Endothelial cell of umbilical vein (primary cell): ENCODE data around the gene MRPS27. TPM values are rescaled to one million over a fixed set of nuclear protein-coding genes. Genes with fewer than 3 reads are reported as not detected.

Experiments used
- BruUV-seq: library from RNA; stranded (reverse); fragments of 400-500 nt; replicated peaks from 2 replicates; lab custom pipeline; 2021; lab: Mats Ljungman, UMichigan
- CTCF ChIA-PET: fragments of 300-600, 350-600 bp; sonication (Branson Sonifier 250); formaldehyde crosslinking; loops from one replicate; lab custom pipeline; 2021; ENCODE audit warnings: antibody characterized with exemption, inconsistent platforms; lab: Charles Lee
- POLR2A ChIA-PET: fragments of 300-600, 350-600 bp; sonication (Branson Sonifier 250); formaldehyde crosslinking; loops from one replicate; lab custom pipeline; 2021; ENCODE audit warnings: antibody characterized with exemption, inconsistent platforms; lab: Charles Lee
- DNase-seq: peaks from one replicate; pipeline ENCODE4 v3.0.0-alpha.2; 2011; ENCODE audit warnings: low read depth, low spot score
- FAIRE-seq: peaks from 2 replicates; lab custom pipeline; 2011; peaks lifted over from hg19 to GRCh38; lab: Jason Lieb, UNC
- H2AFZ ChIP-seq: 2 replicates; pipeline ENCODE4 v1.6.0; 2012; ENCODE audit warnings: low read depth, low read length, control low read depth, inconsistent platforms
- H3K27ac ChIP-seq: 2 replicates; pipeline ENCODE4 v1.5.1; 2011; ENCODE audit warnings: low read depth, mild to moderate bottlenecking, control low read depth, low read length, moderate library complexity; ENCODE audit not compliant: insufficient read depth
- H3K27me3 ChIP-seq, 2 experiments: 2 replicates each; pipeline versions ENCODE4 v1.6.0 to v1.6.1; 2011; ENCODE audit warnings: low read length in 2 of 2, mixed read lengths in 1 of 2; ENCODE audit not compliant: control insufficient read depth in 2 of 2, insufficient read depth in 2 of 2
- H3K36me3 ChIP-seq, 2 experiments: 2 replicates in 1 of 2; 3 replicates in 1 of 2; pipeline ENCODE4 v1.5.1; 2011; ENCODE audit warnings: low read length in 2 of 2, mild to moderate bottlenecking in 1 of 2, moderate library complexity in 1 of 2; ENCODE audit not compliant: control insufficient read depth in 2 of 2, insufficient read depth in 2 of 2; ENCODE audit errors: extremely low read depth in 1 of 2
- H3K4me1 ChIP-seq: 3 replicates; pipeline ENCODE4 v1.5.1; 2011; ENCODE audit warnings: mild to moderate bottlenecking, low read length; ENCODE audit not compliant: control insufficient read depth, insufficient read depth; ENCODE audit errors: extremely low read depth
- H3K4me2 ChIP-seq: 2 replicates; pipeline ENCODE4 v1.6.1; 2011; ENCODE audit warnings: low read length, control low read depth, mixed read lengths; ENCODE audit not compliant: insufficient read depth
- H3K4me3 ChIP-seq, 3 experiments: fragments of 200-600 bp in 1 of 3; sonication (generic), shearing (Covaris generic) in 1 of 3; replicated peaks in 1 of 3; 2 replicates each; pipeline ENCODE4 v1.5.1; 2011 to 2016; ENCODE audit warnings: control low read depth in 3 of 3, low read length in 3 of 3, mild to moderate bottlenecking in 2 of 3, inconsistent platforms in 1 of 3, low read depth in 1 of 3, moderate library complexity in 1 of 3; ENCODE audit not compliant: insufficient read depth in 1 of 3
- H3K79me2 ChIP-seq: 2 replicates; pipeline ENCODE4 v1.6.0; 2012; ENCODE audit warnings: low read length, inconsistent platforms; ENCODE audit not compliant: control insufficient read depth, insufficient read depth
- H3K9ac ChIP-seq: replicated peaks from 2 replicates; pipeline ENCODE3; 2011; ENCODE audit warnings: low read length, control low read depth; ENCODE audit not compliant: insufficient read depth; ENCODE audit errors: extremely low read depth
- H3K9me1 ChIP-seq: replicated peaks from 3 replicates; pipeline ENCODE4 v1.6.0; 2011; ENCODE audit warnings: mild to moderate bottlenecking, low read length; ENCODE audit not compliant: control insufficient read depth, insufficient read depth; ENCODE audit errors: extremely low read depth
- H3K9me3 ChIP-seq: replicated peaks from 2 replicates; pipeline ENCODE4 v1.5.1; 2012; ENCODE audit warnings: low read length, inconsistent platforms; ENCODE audit not compliant: control insufficient read depth, insufficient read depth
- H4K20me1 ChIP-seq: replicated peaks from 2 replicates; pipeline ENCODE3; 2011; ENCODE audit warnings: mild to moderate bottlenecking, low read length; ENCODE audit not compliant: control insufficient read depth, insufficient read depth; ENCODE audit errors: extremely low read depth
- CTCF ChIP-seq, 2 donors: IDR thresholded peaks; 1 replicate in 1 of 2; 2 replicates in 1 of 2; pipeline ENCODE4 v1.5.1; 2011; ENCODE audit warnings: low read length in 2 of 2, mild to moderate bottlenecking in 2 of 2, moderate library complexity in 2 of 2, control low read depth in 1 of 2, inconsistent platforms in 1 of 2, low read depth in 1 of 2; ENCODE audit not compliant: insufficient read depth in 1 of 2; ENCODE audit errors: extremely low read depth in 1 of 2
- EZH2 ChIP-seq: IDR thresholded peaks from 2 replicates; pipeline ENCODE4 v1.6.1; 2012; ENCODE audit warnings: borderline replicate concordance, low read depth, mild to moderate bottlenecking, moderate library complexity, low read length, inconsistent platforms; ENCODE audit not compliant: severe bottlenecking
- FOS ChIP-seq: IDR thresholded peaks from 2 replicates; pipeline ENCODE4 v1.6.1; 2011; ENCODE audit warnings: mild to moderate bottlenecking, low read length, moderate library complexity, borderline replicate concordance; ENCODE audit not compliant: insufficient read depth
- GATA2 ChIP-seq: IDR thresholded peaks from 2 replicates; pipeline ENCODE4 v1.7.0; 2011; ENCODE audit warnings: low read depth, mild to moderate bottlenecking, moderate library complexity, mixed read lengths, low read length; ENCODE audit not compliant: insufficient read length, insufficient read depth
- JUN ChIP-seq: IDR thresholded peaks from 2 replicates; pipeline ENCODE4 v1.6.1; 2011; ENCODE audit warnings: borderline replicate concordance, low read depth; ENCODE audit not compliant: insufficient read length, insufficient read depth
- MAX ChIP-seq: IDR thresholded peaks from 2 replicates; pipeline ENCODE4 v1.6.1; 2011; ENCODE audit not compliant: insufficient read depth, insufficient read length
- MYC ChIP-seq: IDR thresholded peaks from one replicate; pipeline ENCODE4 v1.6.1; 2011; ENCODE audit warnings: mild to moderate bottlenecking, low read depth, low read length
- POLR2A ChIP-seq: IDR thresholded peaks from 2 replicates; pipeline ENCODE4 v1.6.1; 2012; ENCODE audit warnings: low read depth, mild to moderate bottlenecking, control low read depth, low read length
- POLR2AphosphoS5 ChIP-seq: IDR thresholded peaks from 2 replicates; pipeline ENCODE4 v1.6.1; 2012; ENCODE audit warnings: low read depth, mild to moderate bottlenecking, control low read depth, low read length, moderate library complexity; ENCODE audit not compliant: insufficient read depth
- dilution Hi-C: fragments of 300-500 bp; cut with MboI; formaldehyde crosslinking; loops from one replicate; pipeline ENCODE4 v1.15.0; 2019; ENCODE audit warnings: low sequenced_read_pairs; ENCODE audit not compliant: extremely low pct_ligation_motif_present
- intact Hi-C: fragments of 100-400 bp; cut with micrococcal nuclease; formaldehyde crosslinking; loops from one replicate; pipeline ENCODE4 v1.10.0; 2022
- polyA plus RNA-seq, 4 experiments: library from polyadenylated mRNA; depleted of rRNA in 3 of 4; stranded (reverse) in 3 of 4; unstranded in 1 of 4; fragments of >200 nt; gene quantifications; 2 replicates each; pipeline versions ENCODE4 v1.2.1 to v1.2.3, GENCODE V29; 2011 to 2012; ENCODE audit warnings: missing spikeins in 1 of 4
- total RNA-seq: library from RNA; stranded (reverse); gene quantifications from 2 replicates; pipeline ENCODE4 v1.2.3, GENCODE V29; 2021

The MRPS27 gene
- total and polyA plus RNA-seq, 2 donors (not counting 3 experiments of a cell fraction or from before 2014, with no cell fraction given), result 56.0 to 67.1 TPM

GRCh38 chr5:72252008-72252407 is 68.0 kb downstream of the MRPS27 start:
- Histone ChIP-seq H3K4me3 (no peak overlapping the region), H3K27me3 (no peaks in the 10 kb centered on the region), H4K20me1 (no peaks in the 10 kb centered on the region), H3K36me3 (no peaks in the 10 kb centered on the region), H3K4me1 (peaks cover 83% of the 10 kb centered on the region), H3K4me2 (peak overlapping the region; percentile 26), H3K27ac (peak overlapping the region; percentile 64), H3K9me3 (no peaks in the 10 kb centered on the region), H3K79me2 (peaks cover 13% of the 10 kb centered on the region), H2AFZ (no peak overlapping the region), H3K9me1 (no peaks in the 10 kb centered on the region), H3K9ac (no peak overlapping the region)
- FAIRE-seq (no peak), DNase-seq (no peak)
- no TSS peak for BruUV-seq
- dilution Hi-C loops, result no loop called here
- TF ChIP-seq POLR2A (no peak), FOS (no peak), MAX (no peak), EZH2 (no peak), MYC (no peak), POLR2AphosphoS5 (no peak), CTCF (IDR thresholded peaks at IDR 0.05; ENCODE audit: extremely low read depth in 1 of 2, insufficient read depth in 1 of 2, low read depth in 1 of 2, low read length in 2 of 2) (no peak), GATA2 (no peak), JUN (no peak)
- POLR2A ChIA-PET, result no interaction called here
- CTCF ChIA-PET, result interaction anchor here (0.6 to 1.4 kb wide), 7 partner anchors 9 to 31 kb away, joined by 3 to 11 read pairs (median 3); no protein-coding TSS in a partner anchor
- intact Hi-C loops, result no loop called here
